Body of pancreas (tissue), 4 donors: ENCODE measurements around the gene SLC46A1.

Source experiments
- CTCF ChIP-seq, 7 experiments: fragments of 450-650 bp in 4 of 7; fragments of 200-600 bp in 3 of 7; sonication (generic) in 3 of 7; IDR thresholded peaks; one replicate each; pipeline ENCODE4 v1.5.1; 2016 to 2019; ENCODE audit warnings: antibody characterized with exemption in 7 of 7
- POLR2A ChIP-seq, 3 donors: fragments of 450-650 bp; IDR thresholded peaks; one replicate each; pipeline ENCODE4 v1.6.1; 2016; ENCODE audit warnings: antibody characterized with exemption in 3 of 3, mild to moderate bottlenecking in 2 of 3

- TF ChIP-seq CTCF (IDR thresholded peaks at IDR 0.05) (no peak), POLR2A (IDR thresholded peaks at IDR 0.05) (no peak)
These were observed 9.9 kb upstream of the SLC46A1 start for GRCh38 chr17:28415886-28416285.
